Measurements from ENCODE around the gene AKIP1. TPM values are rescaled to one million over a fixed set of nuclear protein-coding genes. Genes with fewer than 3 reads are reported as not detected.

Gene AKIP1
- total RNA-seq, 1 experiment from 2014 or later, result 29.5 TPM

Other genes with a start within 250 kb of the AKIP1 start
- gene TRIM66, start 228.5 kb upstream of the AKIP1 start, total RNA-seq (2014; rRNA removed), result 5.5 and 6.6 TPM in 2 replicates
- gene RPL27A, start 228.4 kb upstream of the AKIP1 start, total RNA-seq (2014; rRNA removed), result 855 and 1,132 TPM in 2 replicates
- not detected in 2 replicates for gene C11orf16, start 21.8 kb downstream of the AKIP1 start, total RNA-seq (2014; rRNA removed)
- gene ASCL3, start 31.8 kb downstream of the AKIP1 start, total RNA-seq (2014; rRNA removed), result not detected in 2 replicates
- 32.0 and 42.1 TPM in 2 replicates for gene TMEM9B, start 53.3 kb downstream of the AKIP1 start, total RNA-seq (2014; rRNA removed)
- not detected in 2 replicates for gene NRIP3, start 92.8 kb downstream of the AKIP1 start, total RNA-seq (2014; rRNA removed)
- gene SCUBE2, start 180.4 kb downstream of the AKIP1 start, total RNA-seq (2014; rRNA removed), result 0.18 TPM in 1 of 2 replicates, not detected in the other

All from PC-3 (cell line).